A549 (cell line): ENCODE data around the gene CHRNB2. TPM values are rescaled to one million over a fixed set of nuclear protein-coding genes. Genes with fewer than 3 reads are reported as not detected.
A peak's percentile ranks its signal among the peaks of the same experiment; 100 is the strongest.

ENCODE experiments used
- BCL3 ChIP-seq: fragments of >200 bp; sonication (Bioruptor Twin); formaldehyde crosslinking; IDR thresholded peaks from 3 replicates; pipeline ENCODE4 v1.6.1; 2016
- CBX2 ChIP-seq: fragments of 200-600 bp; sonication (generic); IDR thresholded peaks from 2 replicates; pipeline ENCODE4 v1.6.1; 2016; ENCODE audit warnings: low read depth, mild to moderate bottlenecking, borderline replicate concordance
- CHD2 ChIP-seq: fragments of 150-350 bp; IDR thresholded peaks from 2 replicates; pipeline ENCODE4 v1.6.1; 2014; ENCODE audit warnings: low read length; ENCODE audit not compliant: partially characterized antibody
- EHF ChIP-seq: fragments of 250-450 bp; sonication (Bioruptor Pico); IDR thresholded peaks from 2 replicates; pipeline ENCODE4 v1.5.0; 2020; ENCODE audit warnings: mild to moderate bottlenecking
- EP300 ChIP-seq, 2 experiments: fragments of >200 bp; sonication (Bioruptor Twin); formaldehyde crosslinking; IDR thresholded peaks; 2 replicates in 1 of 2; 3 replicates in 1 of 2; pipeline ENCODE4 v1.6.1; 2016 to 2017
- ESRRA ChIP-seq: fragments of 150-350 bp; IDR thresholded peaks from 2 replicates; pipeline ENCODE4 v1.6.1; 2014; ENCODE audit warnings: mild to moderate bottlenecking, low read length, borderline replicate concordance
- FOSL2 ChIP-seq, 2 experiments: fragments of 450-650 bp in 1 of 2; fragments of >200 bp in 1 of 2; sonication (Bioruptor Twin) in 1 of 2; formaldehyde crosslinking; IDR thresholded peaks; 2 replicates each; pipeline versions ENCODE4 v1.5.0 to v1.6.1; 2016 to 2020; ENCODE audit warnings: mild to moderate bottlenecking in 1 of 2, moderate library complexity in 1 of 2
- FOXS1 ChIP-seq: fragments of 250-450 bp; sonication (Bioruptor Pico); IDR thresholded peaks from 2 replicates; pipeline ENCODE4 v1.5.0; 2020; ENCODE audit warnings: mild to moderate bottlenecking, moderate library complexity
- HOXB13 ChIP-seq: fragments of 250-450 bp; sonication (Bioruptor Pico); IDR thresholded peaks from 2 replicates; pipeline ENCODE4 v1.5.0; 2020; ENCODE audit warnings: low read depth, mild to moderate bottlenecking, moderate library complexity
- HOXB5 ChIP-seq: fragments of 250-450 bp; sonication (Bioruptor Pico); IDR thresholded peaks from 2 replicates; pipeline ENCODE4 v1.5.0; 2020; ENCODE audit warnings: mild to moderate bottlenecking, moderate library complexity
- JUNB ChIP-seq: fragments of >200 bp; sonication (Bioruptor Twin); formaldehyde crosslinking; IDR thresholded peaks from 2 replicates; pipeline ENCODE4 v1.6.1; 2016
- KDM5A ChIP-seq: fragments of 200-600 bp; sonication (generic); IDR thresholded peaks from 2 replicates; pipeline ENCODE4 v1.6.1; 2016; ENCODE audit warnings: antibody characterized with exemption, mild to moderate bottlenecking
- PBX3 ChIP-seq: IDR thresholded peaks from 2 replicates; pipeline ENCODE4 v1.6.1; 2012
- PHF8 ChIP-seq: fragments of 200-600 bp; sonication (generic); IDR thresholded peaks from 2 replicates; pipeline ENCODE4 v1.6.1; 2016; ENCODE audit warnings: low read depth, mild to moderate bottlenecking, antibody characterized with exemption, moderate library complexity, borderline replicate concordance
- RAD21 ChIP-seq, 2 experiments: fragments of >200 bp in 1 of 2; sonication (Bioruptor Twin) in 1 of 2; formaldehyde crosslinking in 1 of 2; IDR thresholded peaks in 1 of 2; conservative IDR thresholded peaks in 1 of 2; 2 replicates in 1 of 2; 3 replicates in 1 of 2; pipeline ENCODE4 v1.6.1; 2012 to 2018; ENCODE audit warnings: inconsistent platforms in 1 of 2
- RCOR1 ChIP-seq: fragments of 150-350 bp; IDR thresholded peaks from 2 replicates; pipeline ENCODE4 v1.6.1; 2014; ENCODE audit warnings: antibody characterized with exemption, low read length, low read depth
- REST ChIP-seq: fragments of 200-600 bp; sonication (generic); IDR thresholded peaks from 2 replicates; pipeline ENCODE4 v1.6.1; 2016; ENCODE audit warnings: antibody characterized with exemption, mild to moderate bottlenecking, moderate library complexity
- RFX5 ChIP-seq: fragments of 450-650 bp; IDR thresholded peaks from 2 replicates; pipeline ENCODE4 v1.7.1; 2014; ENCODE audit warnings: antibody characterized with exemption, mild to moderate bottlenecking, moderate library complexity
- SMC3 ChIP-seq: fragments of >200 bp; sonication (Bioruptor Twin); formaldehyde crosslinking; IDR thresholded peaks from 3 replicates; pipeline ENCODE4 v1.6.1; 2018; ENCODE audit warnings: inconsistent platforms
- TP53 ChIP-seq: fragments of 250-450 bp; sonication (Bioruptor Pico); IDR thresholded peaks from 2 replicates; pipeline ENCODE4 v1.5.0; 2021; ENCODE audit warnings: mild to moderate bottlenecking, moderate library complexity
- USF2 ChIP-seq: fragments of 450-650 bp; IDR thresholded peaks from 2 replicates; pipeline ENCODE4 v1.6.1; 2014; ENCODE audit warnings: antibody characterized with exemption
- ZFP36 ChIP-seq: fragments of 450-650 bp; IDR thresholded peaks from 2 replicates; pipeline ENCODE4 v1.6.1; 2014; ENCODE audit warnings: borderline replicate concordance; ENCODE audit not compliant: partially characterized antibody
- ZSCAN20 ChIP-seq: fragments of 250-450 bp; sonication (Bioruptor Pico); IDR thresholded peaks from 2 replicates; pipeline ENCODE4 v1.8.0; 2022; ENCODE audit warnings: mild to moderate bottlenecking, moderate library complexity
- polyA plus RNA-seq, 4 experiments: library from polyadenylated mRNA; depleted of rRNA in 3 of 4; stranded (reverse); fragments of >200 nt; fragmentation: RNase III in 1 of 4; extraction: RNeasy Plus Mini Kit Qiagen cat#74134 plus additional on column Dnase treatment in 1 of 4; gene quantifications; 2 replicates in 3 of 4; 3 replicates in 1 of 4; pipeline ENCODE4 v1.2.3, GENCODE V29; 2011 to 2017

The CHRNB2 gene
- polyA plus RNA-seq, 2 of the 4 experiments (the other 2 are of a cell fraction): 0.21 TPM

- TF ChIP-seq BCL3 (0 out of 3 replicates have a peak, but pooled peaks have one; percentile 44), SMC3 (no peak), ZSCAN20 (no peak), FOXS1 (CRISPR knock-in tag) (no peak), FOSL2 (IDR thresholded peaks at IDR 0.05) (no peak), FOSL2 (CRISPR knock-in tag; IDR thresholded peaks at IDR 0.05) (no peak), TP53 (CRISPR knock-in tag) (no peak), KDM5A (peak; percentile 59), HOXB13 (no peak), JUNB (no peak), USF2 (peak; percentile 91), EHF (CRISPR knock-in tag) (no peak), ZFP36 (no peak), REST (no peak), RFX5 (no peak), EP300 (IDR thresholded peaks at IDR 0.05) (no peak), RCOR1 (no peak), PBX3 (no peak), CHD2 (no peak), ESRRA (no peak), HOXB5 (CRISPR knock-in tag) (no peak), CBX2 (no peak), RAD21 (conservative IDR thresholded peaks at IDR 0.05 in 1 of 2, IDR thresholded peaks at IDR 0.05 in 1 of 2) (no peak), PHF8 (peak; percentile 88)
These were observed 59.9 kb downstream of the CHRNB2 start (continued) for GRCh38 chr1:154627257-154628120.
